HepG2 (cell line): ENCODE measurements around the gene TBC1D10B. TPM values are rescaled to one million over a fixed set of nuclear protein-coding genes. Genes with fewer than 3 reads are reported as not detected.

ENCODE experiments used
- BCL6 ChIP-seq: IDR thresholded peaks from 2 replicates; pipeline ENCODE4 v1.6.1; 2016; ENCODE audit warnings: missing genetic modification reagents, missing compliant biosample characterization
- CC2D1A ChIP-seq: sonication (generic); formaldehyde crosslinking; IDR thresholded peaks from 2 replicates; pipeline ENCODE4 v1.8.1; 2023; ENCODE audit warnings: mild to moderate bottlenecking, missing genetic modification reagents
- CEBPZ ChIP-seq: IDR thresholded peaks from 2 replicates; pipeline ENCODE4 v1.6.1; 2012; ENCODE audit warnings: low read length, improper control_type of control experiment
- ETV6 ChIP-seq: sonication (generic); formaldehyde crosslinking; conservative IDR thresholded peaks from 2 replicates; pipeline ENCODE4 v1.4.0; 2020; ENCODE audit warnings: missing genetic modification reagents
- GABPA ChIP-seq, 2 experiments: IDR thresholded peaks; 2 replicates each; pipeline ENCODE4 v1.6.1; 2011 to 2016; ENCODE audit warnings: low read depth in 2 of 2, low read length in 1 of 2, missing biosample characterization in 1 of 2, missing genetic modification characterization in 1 of 2
- HDAC1 ChIP-seq: sonication (generic); formaldehyde crosslinking; IDR thresholded peaks from 2 replicates; pipeline ENCODE4 v1.5.1; 2020; ENCODE audit warnings: mild to moderate bottlenecking, missing genetic modification reagents
- HDAC2 ChIP-seq: sonication (generic); formaldehyde crosslinking; IDR thresholded peaks from 2 replicates; pipeline ENCODE4 v1.4.0; 2020; ENCODE audit warnings: missing genetic modification reagents
- KDM2A ChIP-seq: sonication (generic); formaldehyde crosslinking; IDR thresholded peaks from 2 replicates; pipeline ENCODE4 v1.4.0; 2020; ENCODE audit warnings: low read depth, missing genetic modification reagents, borderline replicate concordance
- NR2F2 ChIP-seq: IDR thresholded peaks from 2 replicates; pipeline ENCODE4 v1.6.1; 2012; ENCODE audit warnings: low read depth, inconsistent platforms, borderline replicate concordance
- POGZ ChIP-seq: sonication (generic); formaldehyde crosslinking; IDR thresholded peaks from 2 replicates; pipeline ENCODE4 v1.4.0; 2020; ENCODE audit warnings: mild to moderate bottlenecking, missing genetic modification reagents
- RELA ChIP-seq: sonication (generic); formaldehyde crosslinking; IDR thresholded peaks from 2 replicates; pipeline ENCODE4 v1.4.0; 2020; ENCODE audit warnings: missing genetic modification reagents
- RFX3 ChIP-seq: IDR thresholded peaks from 2 replicates; pipeline ENCODE4 v1.6.1; 2016; ENCODE audit warnings: missing biosample characterization, missing genetic modification reagents
- ZBTB25 ChIP-seq: IDR thresholded peaks from 2 replicates; pipeline ENCODE4 v1.6.1; 2018; ENCODE audit warnings: missing genetic modification reagents
- ZBTB8A ChIP-seq: sonication (generic); formaldehyde crosslinking; IDR thresholded peaks from 2 replicates; pipeline ENCODE4 v1.4.0; 2020; ENCODE audit warnings: mild to moderate bottlenecking, low read depth, missing genetic modification reagents, borderline replicate concordance
- ZFAT ChIP-seq: sonication (generic); formaldehyde crosslinking; conservative IDR thresholded peaks from 2 replicates; pipeline ENCODE4 v1.8.1; 2023; ENCODE audit warnings: missing genetic modification reagents, inconsistent platforms
- ZMAT5 ChIP-seq: sonication (generic); formaldehyde crosslinking; IDR thresholded peaks from 2 replicates; pipeline ENCODE4 v1.5.0; 2020; ENCODE audit warnings: mild to moderate bottlenecking, low read depth, missing genetic modification reagents, borderline replicate concordance
- ZNF414 ChIP-seq: sonication (generic); formaldehyde crosslinking; IDR thresholded peaks from 2 replicates; pipeline ENCODE4 v1.5.0; 2020; ENCODE audit warnings: missing genetic modification reagents
- ZNF460 ChIP-seq: sonication (generic); formaldehyde crosslinking; IDR thresholded peaks from 2 replicates; pipeline ENCODE4 v1.5.1; 2020; ENCODE audit warnings: missing genetic modification reagents, mild to moderate bottlenecking, borderline replicate concordance
- ZNF639 ChIP-seq: conservative IDR thresholded peaks from 2 replicates; pipeline ENCODE4 v1.6.1; 2018; ENCODE audit warnings: missing genetic modification reagents
- ZNF839 ChIP-seq: sonication (generic); formaldehyde crosslinking; IDR thresholded peaks from 2 replicates; pipeline ENCODE4 v1.4.0; 2020; ENCODE audit warnings: missing genetic modification reagents, mild to moderate bottlenecking, borderline replicate concordance
- polyA plus RNA-seq, 8 experiments: library from polyadenylated mRNA; depleted of rRNA in 3 of 8; stranded (reverse) in 7 of 8; unstranded in 1 of 8; fragments of >200 nt; fragmentation: Illumina TruSeq in 4 of 8; extraction: Trizol in 4 of 8; gene quantifications; 2 replicates each; pipeline versions ENCODE4 v1.2.1 to v1.2.3, GENCODE V29; 2011 to 2016; ENCODE audit warnings: low read depth in 4 of 8, missing spikeins in 1 of 8, mixed read lengths in 1 of 8; ENCODE audit not compliant: insufficient read depth in 1 of 8
- total RNA-seq, 5 experiments: library from RNA; depleted of rRNA; stranded (reverse); fragments of >200 nt; fragmentation: Illumina TruSeq; extraction: Trizol; gene quantifications; 2 replicates each; pipeline ENCODE4 v1.2.3, GENCODE V29; 2016; ENCODE audit warnings: low read depth in 1 of 5

The TBC1D10B gene
- total and polyA plus RNA-seq, 2 of the 13 experiments (the other 11 are each of a cell fraction or from before 2014, with no cell fraction given) = 15.7 to 24.8 TPM

- TF ChIP-seq CEBPZ (no peak), ZNF639 (CRISPR knock-in tag) (no peak; the same call in 1 of the 2 replicates), ZBTB8A (CRISPR knock-in tag) (no peak; the same call in 1 of the 2 replicates), POGZ (peak; percentile 58; the same call in 1 of the 2 replicates), ZFAT (CRISPR knock-in tag) (no peak), ZNF839 (CRISPR knock-in tag) (0 out of 2 replicates have a peak, but pooled peaks have one; percentile 45), ZBTB25 (no peak), CC2D1A (CRISPR knock-in tag) (no peak), NR2F2 (peak; percentile 44; the same call in 1 of the 2 replicates), ZNF414 (CRISPR knock-in tag) (no peak; the same call in 1 of the 2 replicates), RFX3 (no peak; the same call in 1 of the 2 replicates), KDM2A (CRISPR knock-in tag) (peak; percentile 59; the same call in 1 of the 2 replicates), HDAC2 (peak; percentile 79; the same call in 1 of the 2 replicates), ZMAT5 (no peak), ETV6 (CRISPR knock-in tag) (peak; percentile 55; the same call in 1 of the 2 replicates), BCL6 (0 out of 2 replicates have a peak, but pooled peaks have one; percentile 35), GABPA (IDR thresholded peaks at IDR 0.05; ENCODE audit: low read depth, low read length) (no peak), GABPA (CRISPR knock-in tag; IDR thresholded peaks at IDR 0.05; ENCODE audit: low read depth) (no peak), RELA (CRISPR knock-in tag) (0 out of 2 replicates have a peak, but pooled peaks have one; percentile 75), ZNF460 (no peak; the same call in 1 of the 2 replicates), HDAC1 (CRISPR knock-in tag) (peak; percentile 76; the same call in 1 of the 2 replicates)
These were observed 8.2 kb upstream of the TBC1D10B start (continued) for GRCh38 chr16:30378236-30379157.
